Midbrain (tissue), 1 donor: ENCODE measurements around the gene LOXL3.
"Not testable (repeated sequence)": the region's sequence is repeated elsewhere in the genome, so short reads cannot be mapped to it uniquely, and the experiment has no call there.

Experiments
- DNase-seq: peaks from one replicate; lab custom pipeline; 2025; lab: John Stamatoyannopoulos, UW

The LOXL3 gene

GRCh38 chr2:74573747-74574562 is 20.2 kb upstream of the LOXL3 start:
- peak; percentile 11 for DNase-seq

- no peak for DNase-seq
Measured at GRCh38 chr2:74572178-74572925, 18.6 kb upstream of the LOXL3 start.

DNA sequence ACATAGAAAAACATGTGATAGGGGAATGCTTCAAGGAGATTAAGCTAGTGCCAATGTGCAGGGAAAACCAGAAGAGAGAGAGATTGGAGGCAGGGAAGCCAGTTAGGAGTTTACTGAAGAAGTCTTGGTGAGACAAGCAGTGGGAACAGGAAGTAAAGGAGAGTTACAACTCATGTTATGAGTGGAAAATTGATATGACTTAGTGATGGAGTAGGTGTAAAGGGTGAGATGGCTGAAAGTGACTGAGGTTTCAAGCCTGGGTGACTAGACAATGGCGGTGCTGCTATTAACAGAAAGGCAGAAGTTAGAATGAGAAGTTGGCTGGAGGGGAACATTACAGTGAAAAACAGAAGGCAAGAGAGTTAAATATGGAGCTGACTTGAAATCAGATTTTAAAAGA is 17.3 kb upstream of the LOXL3 start:
- DNase-seq: no peak

- DNase-seq: no peak
Measured at GRCh38 chr2:74569686-74570085, 15.9 kb upstream of the LOXL3 start.

GRCh38 chr2:74567881-74568280 is 14.1 kb upstream of the LOXL3 start:
- DNase-seq: no peak

GRCh38 chr2:74566754-74567085 is 13.0 kb upstream of the LOXL3 start:
- no peak for DNase-seq

DNA sequence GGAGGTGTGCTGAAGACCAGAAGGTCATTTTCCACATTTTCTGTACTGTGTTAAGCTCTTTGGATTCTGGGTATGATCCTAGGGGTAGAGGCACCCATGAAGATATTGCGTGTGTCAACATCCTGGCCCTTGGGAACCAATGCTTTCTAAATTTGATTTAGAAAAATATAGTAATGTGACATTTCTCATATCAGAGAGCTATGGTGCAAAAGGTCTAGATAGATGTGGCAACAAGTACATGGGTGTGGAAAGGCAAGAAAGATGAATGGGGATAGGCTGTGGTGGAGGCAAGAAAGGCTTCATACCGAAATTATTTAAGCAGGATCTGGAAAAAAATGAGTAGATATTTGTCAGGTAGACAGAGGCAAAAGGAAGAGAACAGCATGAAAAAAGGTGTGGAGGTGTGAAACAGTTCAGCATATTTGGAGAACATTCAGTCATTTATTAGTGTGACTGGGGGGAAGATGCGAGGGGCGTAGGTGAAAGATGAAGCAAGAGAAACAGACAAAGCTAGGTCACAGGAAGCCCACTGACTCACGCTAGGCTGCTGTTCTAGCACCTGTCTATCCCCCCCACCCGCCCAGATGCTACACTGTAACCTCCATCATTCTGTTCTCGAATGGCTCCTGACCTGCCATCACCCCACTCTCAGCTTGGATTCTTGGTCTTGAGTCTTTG is 12.5 kb upstream of the LOXL3 start:
- DNase-seq: no peak

- no peak for DNase-seq
Measured at GRCh38 chr2:74564222-74564621, 10.5 kb upstream of the LOXL3 start.

DNA sequence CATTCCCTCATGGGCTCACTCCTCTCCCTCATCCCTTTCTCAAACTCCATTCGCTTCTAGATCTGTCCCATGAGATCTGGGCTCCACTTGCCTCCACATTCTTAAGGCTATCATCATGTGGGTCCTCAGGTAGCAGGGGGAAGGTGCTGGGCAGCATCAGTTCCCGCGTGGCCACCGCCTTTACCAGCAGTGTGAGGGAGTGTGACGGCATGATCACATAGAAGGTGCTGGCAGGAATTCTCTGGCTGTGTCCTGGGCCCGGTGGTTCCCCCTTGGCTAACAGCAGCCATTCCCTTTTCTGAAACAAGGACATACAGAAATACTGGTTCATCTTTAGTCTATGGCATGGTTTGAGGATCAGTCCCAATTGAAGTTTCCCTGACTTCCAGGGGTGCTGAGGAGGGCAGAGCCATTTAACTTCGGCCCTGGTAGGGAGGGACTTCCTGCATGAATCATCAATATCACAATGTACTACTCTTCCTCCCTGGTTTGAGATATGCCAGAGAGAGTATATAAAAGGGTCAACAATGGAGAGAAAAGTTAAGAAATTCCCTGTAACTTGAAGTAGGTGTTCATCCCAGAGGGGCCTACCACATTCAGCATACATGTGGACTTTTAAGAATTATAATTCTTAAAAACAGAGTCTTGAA is 8.5 kb upstream of the LOXL3 start:
- no peak for DNase-seq

DNA sequence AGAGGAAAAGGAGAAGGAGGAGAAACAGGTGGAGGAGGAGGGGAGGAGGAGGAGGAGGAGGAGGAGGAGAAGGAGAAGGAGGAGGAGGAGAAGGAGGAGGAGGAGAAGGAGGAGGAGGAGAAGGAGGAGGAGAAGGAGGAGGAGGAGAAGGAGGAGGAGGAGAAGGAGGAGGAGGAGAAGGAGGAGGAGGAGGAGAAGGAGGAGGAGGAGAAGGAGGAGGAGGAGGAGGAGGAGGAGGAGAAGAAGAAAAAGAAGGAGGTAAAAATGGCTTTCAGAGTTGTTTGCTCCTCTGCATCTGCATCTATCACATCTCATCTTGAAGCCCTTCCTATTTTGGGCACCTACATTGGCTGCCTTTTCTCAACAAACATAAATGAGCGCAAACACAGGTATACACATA is 7.3 kb upstream of the LOXL3 start:
- not testable (repeated sequence) for DNase-seq

- no peak for DNase-seq
Measured at GRCh38 chr2:74560591-74560990, 6.8 kb upstream of the LOXL3 start.

- DNase-seq: no peak
Measured at GRCh38 chr2:74559912-74560311, 6.2 kb upstream of the LOXL3 start.

- no peak for DNase-seq
Measured at GRCh38 chr2:74558284-74559230, 4.8 kb upstream of the LOXL3 start.

- no peak for DNase-seq
Measured at GRCh38 chr2:74556831-74557370, 3.2 kb upstream of the LOXL3 start.

DNA sequence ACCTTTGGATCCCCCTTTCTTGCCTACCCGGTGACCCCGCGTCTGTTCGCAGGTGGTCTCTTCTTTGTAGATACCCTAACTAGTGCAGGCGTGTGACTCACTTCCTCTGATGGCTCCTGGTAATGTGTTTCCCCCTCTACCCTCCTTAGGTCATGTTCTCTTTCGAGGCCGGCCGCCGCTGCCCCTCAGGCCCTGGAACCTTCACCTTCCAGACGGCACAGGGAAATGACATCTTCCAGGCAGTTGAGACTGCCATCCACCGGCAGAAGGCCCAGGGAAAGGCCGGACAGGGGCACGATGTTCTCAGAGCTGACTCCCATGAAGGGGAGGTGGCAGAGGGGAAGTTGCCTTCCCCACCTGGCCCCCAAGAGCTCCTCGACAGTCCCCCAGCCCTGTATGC is 2.4 kb upstream of the LOXL3 start:
- DNase-seq: no peak

DNA sequence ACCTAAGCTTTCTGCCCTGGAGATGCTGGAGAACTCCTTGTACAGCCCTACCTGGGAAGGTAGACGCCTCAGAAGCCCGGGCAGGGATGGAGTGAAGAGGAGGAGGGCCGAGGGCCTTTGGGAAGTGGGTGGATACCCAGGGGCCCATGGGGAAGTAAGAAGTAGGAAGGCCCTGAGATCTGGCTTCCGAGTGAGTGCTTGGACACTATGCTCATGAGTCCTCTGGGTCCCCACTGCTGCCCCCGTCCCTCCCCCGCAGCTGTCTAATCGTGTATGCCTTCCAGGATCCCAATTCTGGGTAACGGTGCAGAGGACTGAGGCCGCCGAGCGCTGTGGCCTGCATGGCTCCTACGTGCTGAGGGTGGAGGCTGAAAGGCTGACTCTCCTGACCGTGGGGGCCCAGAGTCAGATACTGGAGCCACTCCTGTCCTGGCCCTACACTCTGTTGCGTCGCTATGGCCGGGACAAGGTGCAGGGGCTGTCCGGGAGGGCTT is 1.9 kb upstream of the LOXL3 start:
- DNase-seq: peak; percentile 7

DNA sequence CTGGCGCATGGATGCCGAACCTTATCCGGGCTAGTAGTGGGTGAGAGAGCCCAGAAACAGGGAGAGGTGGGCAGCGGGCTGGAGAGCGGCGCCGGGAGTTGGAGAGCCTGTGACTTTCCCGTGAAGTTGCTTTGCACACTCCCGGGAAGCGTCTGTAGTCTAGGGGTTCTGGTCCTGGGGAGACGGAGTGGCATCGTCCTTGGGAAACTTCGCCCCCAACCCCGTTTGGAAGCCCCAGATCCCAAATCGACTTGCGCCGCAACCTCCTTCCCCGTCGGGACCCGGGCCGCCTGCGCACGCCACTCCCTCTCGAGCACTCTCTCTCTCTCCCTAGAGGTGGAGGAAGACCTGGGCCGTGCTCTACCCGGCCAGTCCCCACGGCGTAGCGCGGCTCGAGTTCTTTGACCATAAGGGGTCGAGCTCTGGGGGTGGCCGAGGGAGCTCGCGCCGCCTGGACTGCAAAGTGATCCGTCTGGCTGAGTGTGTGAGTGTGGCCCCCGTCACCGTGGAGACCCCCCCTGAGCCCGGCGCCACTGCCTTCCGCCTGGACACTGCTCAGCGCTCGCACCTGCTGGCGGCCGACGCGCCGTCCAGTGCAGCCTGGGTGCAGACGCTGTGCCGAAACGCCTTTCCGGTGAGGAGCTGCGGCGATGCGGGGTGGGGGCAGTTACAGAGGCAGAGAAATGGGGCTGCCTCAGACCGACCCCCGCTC is 1.2 kb upstream of the LOXL3 start:
- DNase-seq: no peak

GRCh38 chr2:74552914-74553811 is 579 bp downstream of the LOXL3 start:
- DNase-seq: no peak
